Suppressor macrophage treated with lipopolysaccharide for 1 hour (primary cell): ENCODE data around the gene SHLD2.
"Not testable (repeated sequence)": the region's sequence is repeated elsewhere in the genome, so short reads cannot be mapped to it uniquely, and the experiment has no call there.

ENCODE experiments used
- DNase-seq, 3 donors: peaks; one replicate each; pipeline ENCODE4 v3.0.0-alpha.2; 2020 to 2022

Gene SHLD2

GRCh38 chr10:87089746-87090145 lies 5.3 kb upstream of the SHLD2 start:
- no peak for DNase-seq

- no peak for DNase-seq
Observed at GRCh38 chr10:87090779-87091178, 4.2 kb upstream of the SHLD2 start.

GRCh38 chr10:87092376-87092860 lies 2.6 kb upstream of the SHLD2 start:
- no peak for DNase-seq

- DNase-seq = peak; percentile 43 to 63 (median 46)
Observed at GRCh38 chr10:87092861-87093631, 2.0 kb upstream of the SHLD2 start.

GRCh38 chr10:87093632-87094372 lies 1.2 kb upstream of the SHLD2 start:
- peak; percentile 66 to 83 (median 67) for DNase-seq

GRCh38 chr10:87095236-87095945 lies 385 bp downstream of the SHLD2 start:
- peak; percentile 91 to 95 (median 94) for DNase-seq

GRCh38 chr10:87101996-87102395 lies 7.0 kb downstream of the SHLD2 start:
- no peak for DNase-seq

GRCh38 chr10:87104727-87105126 lies 9.7 kb downstream of the SHLD2 start:
- DNase-seq = not testable (repeated sequence)

GRCh38 chr10:87105446-87106124 lies 10.6 kb downstream of the SHLD2 start:
- no peak for DNase-seq

- not testable (repeated sequence) for DNase-seq
Observed at GRCh38 chr10:87118122-87118521, 23.1 kb downstream of the SHLD2 start.

GRCh38 chr10:87119029-87119428 lies 24.0 kb downstream of the SHLD2 start:
- not testable (repeated sequence) for DNase-seq

- DNase-seq = not testable (repeated sequence)
Observed at GRCh38 chr10:87123351-87123750, 28.3 kb downstream of the SHLD2 start.

- DNase-seq = not testable (repeated sequence)
Observed at GRCh38 chr10:87127048-87127447, 32.0 kb downstream of the SHLD2 start.

GRCh38 chr10:87127607-87128156 lies 32.7 kb downstream of the SHLD2 start:
- DNase-seq = not testable (repeated sequence)

- DNase-seq = peak; percentile 70 to 72 (median 70)
Observed at GRCh38 chr10:87132176-87132575, 37.2 kb downstream of the SHLD2 start.

GRCh38 chr10:87133936-87134335 lies 38.9 kb downstream of the SHLD2 start:
- not testable (repeated sequence) for DNase-seq

GRCh38 chr10:87134440-87134839 lies 39.4 kb downstream of the SHLD2 start:
- DNase-seq = not testable (repeated sequence)

- not testable (repeated sequence) for DNase-seq
Observed at GRCh38 chr10:87137478-87137877, 42.5 kb downstream of the SHLD2 start.

GRCh38 chr10:87142230-87143108 lies 47.5 kb downstream of the SHLD2 start:
- DNase-seq = not testable (repeated sequence)

- DNase-seq = not testable (repeated sequence)
Observed at GRCh38 chr10:87143109-87143418, 48.1 kb downstream of the SHLD2 start.

- DNase-seq = not testable (repeated sequence)
Observed at GRCh38 chr10:87145598-87145997, 50.6 kb downstream of the SHLD2 start.
